ENCODE data around the gene USP12.
A peak's percentile ranks its signal among the peaks of the same experiment; 100 is the strongest.
"Not testable (repeated sequence)": the region's sequence is repeated elsewhere in the genome, so short reads cannot be mapped to it uniquely, and the experiment has no call there.

Gene USP12

GRCh38 chr13:27171244-27171826, at the start of gene USP12:
Gene USP12, minus strand, starts transcription at chr13:27171811. Its CDS starts 172 bp downstream, at chr13:27171639.
- Histone ChIP-seq H3K27ac (peak within 1 kb of the TSS; percentile 34; the same call in 1 of the 2 replicates), H3K9ac (peak within 1 kb of the TSS; percentile 57), H3K79me2 (ENCODE audit: insufficient read depth, low read depth) (peaks cover 29% of the 10 kb centered on the region; the same call in 1 of the 2 replicates), H4K20me1 (ENCODE audit: insufficient read depth) (no peaks in the 10 kb centered on the region), H3K36me3 (ENCODE audit: insufficient read depth) (no peaks in the 10 kb centered on the region), H3K27me3 (ENCODE audit: insufficient read depth, low read depth) (no peaks in the 10 kb centered on the region), H3K4me1 (ENCODE audit: low read depth, poor library complexity, severe bottlenecking) (peaks cover 15% of the 10 kb centered on the region), H3K4me3 (IDR thresholded peaks at IDR 0.05; ENCODE audit: insufficient read depth, low read depth, low read length) (no peak within 1 kb of the TSS), H2AFZ (ENCODE audit: low read depth) (peak within 1 kb of the TSS; percentile 55; the same call in 1 of the 2 replicates), H3K4me2 (peak within 1 kb of the TSS; percentile 89)
- no peak for TF ChIP-seq CTCF (conservative IDR thresholded peaks at IDR 0.05; ENCODE audit: low read depth, low read length)

DNA sequence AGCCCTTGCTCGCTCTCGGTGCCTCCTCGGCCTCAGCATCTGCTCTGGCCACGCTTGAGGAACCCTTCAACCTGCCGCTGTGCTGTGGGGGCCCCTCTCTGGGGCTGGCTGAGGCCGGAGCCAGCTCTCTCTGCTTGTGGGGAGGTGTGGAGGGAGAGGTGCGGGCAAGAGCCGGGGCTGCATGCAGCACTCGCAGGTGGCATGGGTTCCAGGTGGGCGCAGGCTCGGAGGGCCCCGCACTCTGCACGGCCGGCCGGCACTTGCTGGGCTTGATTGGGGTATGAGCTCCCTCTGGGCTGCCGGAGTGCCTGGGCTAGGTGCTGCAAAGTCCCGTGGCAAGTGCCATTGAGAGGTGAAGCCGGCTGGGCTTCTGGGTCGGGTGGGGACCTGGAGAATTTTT, 48.0 kb upstream of the USP12 start:
- H2AFZ ChIP-seq (ENCODE audit: low read depth): no peak overlapping the region
- no peak for TF ChIP-seq CTCF (conservative IDR thresholded peaks at IDR 0.05; ENCODE audit: low read depth, low read length)
- no peaks in the 10 kb centered on the region for H3K36me3 ChIP-seq (ENCODE audit: insufficient read depth)
- no peaks in the 10 kb centered on the region for H4K20me1 ChIP-seq (ENCODE audit: insufficient read depth)
- H3K4me3 ChIP-seq (IDR thresholded peaks at IDR 0.05; ENCODE audit: insufficient read depth, low read depth, low read length): no peak overlapping the region
- H3K4me2 ChIP-seq: no peak overlapping the region
- H3K9ac ChIP-seq: no peak overlapping the region
- H3K27ac ChIP-seq: no peak overlapping the region
- no peaks in the 10 kb centered on the region for H3K27me3 ChIP-seq (ENCODE audit: insufficient read depth, low read depth)
- no peaks in the 10 kb centered on the region for H3K4me1 ChIP-seq (ENCODE audit: low read depth, poor library complexity, severe bottlenecking)
- H3K79me2 ChIP-seq (ENCODE audit: insufficient read depth, low read depth): no peaks in the 10 kb centered on the region

DNA sequence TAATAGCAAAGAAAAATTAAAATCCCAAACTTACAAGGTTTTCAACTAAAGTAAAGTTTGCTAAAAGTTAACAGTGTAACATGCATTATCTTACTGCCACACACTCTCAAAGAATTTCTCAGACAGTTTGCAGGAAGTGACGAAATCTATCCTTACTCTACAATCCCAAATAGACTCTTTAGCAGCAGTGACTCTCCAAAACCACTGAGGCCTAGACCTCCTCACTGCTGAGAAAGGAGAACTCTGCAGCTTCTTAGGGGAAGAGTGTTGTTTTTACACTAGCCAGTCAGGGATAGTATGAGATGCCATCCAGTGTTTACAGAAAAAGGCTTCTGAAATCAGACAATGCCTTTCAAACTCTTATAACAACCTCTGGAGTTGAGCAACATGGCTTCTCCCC, 47.2 kb upstream of the USP12 start:
- not testable (repeated sequence) for H3K27me3 ChIP-seq (ENCODE audit: insufficient read depth, low read depth); H4K20me1 ChIP-seq (ENCODE audit: insufficient read depth); H3K9ac ChIP-seq; H3K36me3 ChIP-seq (ENCODE audit: insufficient read depth); H3K4me2 ChIP-seq; H3K79me2 ChIP-seq (ENCODE audit: insufficient read depth, low read depth); H3K4me3 ChIP-seq (IDR thresholded peaks at IDR 0.05; ENCODE audit: insufficient read depth, low read depth, low read length); H2AFZ ChIP-seq (ENCODE audit: low read depth); H3K27ac ChIP-seq; H3K4me1 ChIP-seq (ENCODE audit: low read depth, poor library complexity, severe bottlenecking)

DNA sequence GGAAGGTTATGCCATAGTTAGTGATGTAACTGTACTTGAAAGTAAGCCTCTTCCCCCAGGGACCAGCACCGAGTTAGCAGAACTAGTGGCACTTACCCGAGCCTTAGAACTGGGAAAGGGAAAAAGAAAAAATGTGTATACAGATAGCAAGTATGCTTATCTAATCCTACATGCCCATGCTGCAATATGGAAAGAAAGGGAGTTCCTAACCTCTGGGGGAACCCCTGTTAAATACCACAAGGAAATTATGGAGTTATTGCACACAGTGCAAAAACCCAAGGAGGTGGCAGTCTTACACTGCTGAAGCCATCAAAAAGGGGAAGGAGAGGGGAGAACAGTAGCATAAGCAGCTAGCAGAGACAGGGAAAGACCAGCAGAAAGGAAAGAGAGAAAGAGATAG, 46.2 kb upstream of the USP12 start:
- H3K4me3 ChIP-seq (IDR thresholded peaks at IDR 0.05; ENCODE audit: insufficient read depth, low read depth, low read length); H4K20me1 ChIP-seq (ENCODE audit: insufficient read depth); H3K27ac ChIP-seq: not testable (repeated sequence)

GRCh38 chr13:27213386-27213785, 41.8 kb upstream of the USP12 start:
- not testable (repeated sequence) for H3K27ac ChIP-seq

More for the DNA sequence above, 46.2 kb upstream of the USP12 start:
- H3K79me2 ChIP-seq (ENCODE audit: insufficient read depth, low read depth); H3K4me2 ChIP-seq; H2AFZ ChIP-seq (ENCODE audit: low read depth); H3K27me3 ChIP-seq (ENCODE audit: insufficient read depth, low read depth); H3K36me3 ChIP-seq (ENCODE audit: insufficient read depth); H3K9ac ChIP-seq; H3K4me1 ChIP-seq (ENCODE audit: low read depth, poor library complexity, severe bottlenecking): not testable (repeated sequence)

DNA sequence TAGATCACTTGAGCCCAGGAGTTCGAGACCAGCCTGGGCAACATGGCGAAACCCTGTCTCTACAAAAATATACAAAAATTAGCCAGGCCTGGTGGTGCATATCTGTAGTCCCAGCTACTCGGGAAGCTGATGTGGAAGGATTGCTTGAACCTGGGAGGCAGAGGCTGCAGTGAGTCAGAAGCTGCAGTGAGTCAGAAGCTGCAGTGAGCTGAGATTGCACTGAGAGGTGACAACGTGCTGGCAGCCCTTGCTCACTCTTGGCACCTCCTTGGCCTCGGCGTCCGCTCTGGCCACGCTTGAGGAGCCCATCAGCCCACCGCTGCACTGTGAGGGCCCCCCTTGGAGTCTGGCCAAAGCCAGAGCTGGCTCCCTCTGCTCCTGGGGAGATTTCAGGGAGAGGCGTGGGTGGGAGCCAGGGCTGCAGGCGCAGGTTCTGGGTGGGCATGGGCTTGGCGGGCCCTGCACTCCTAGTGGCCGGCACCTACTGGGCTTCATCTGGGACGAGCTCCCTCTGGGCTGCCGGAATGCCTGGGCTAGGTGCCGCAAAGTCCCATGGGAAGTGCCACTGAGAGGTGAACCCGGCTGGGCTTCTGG, 40.3 kb upstream of the USP12 start:
- Histone ChIP-seq H4K20me1 (ENCODE audit: insufficient read depth) (no peaks in the 10 kb centered on the region), H3K36me3 (ENCODE audit: insufficient read depth) (no peaks in the 10 kb centered on the region), H3K27me3 (ENCODE audit: insufficient read depth, low read depth) (no peaks in the 10 kb centered on the region), H3K79me2 (ENCODE audit: insufficient read depth, low read depth) (no peaks in the 10 kb centered on the region), H3K9ac (no peak overlapping the region), H3K27ac (no peak overlapping the region), H3K4me2 (no peak overlapping the region), H3K4me3 (IDR thresholded peaks at IDR 0.05; ENCODE audit: insufficient read depth, low read depth, low read length) (no peak overlapping the region), H3K4me1 (ENCODE audit: low read depth, poor library complexity, severe bottlenecking) (no peaks in the 10 kb centered on the region), H2AFZ (ENCODE audit: low read depth) (no peak overlapping the region)
- TF ChIP-seq CTCF (conservative IDR thresholded peaks at IDR 0.05; ENCODE audit: low read depth, low read length): no peak

More at GRCh38 chr13:27213386-27213785, 41.8 kb upstream of the USP12 start:
- H3K79me2 ChIP-seq (ENCODE audit: insufficient read depth, low read depth); H4K20me1 ChIP-seq (ENCODE audit: insufficient read depth); H3K36me3 ChIP-seq (ENCODE audit: insufficient read depth); H3K9ac ChIP-seq; H3K4me1 ChIP-seq (ENCODE audit: low read depth, poor library complexity, severe bottlenecking); H3K4me3 ChIP-seq (IDR thresholded peaks at IDR 0.05; ENCODE audit: insufficient read depth, low read depth, low read length); H3K4me2 ChIP-seq; H2AFZ ChIP-seq (ENCODE audit: low read depth); H3K27me3 ChIP-seq (ENCODE audit: insufficient read depth, low read depth): not testable (repeated sequence)
